B cell (primary cell): Measurements from ENCODE around the gene SLC7A5. TPM values are rescaled to one million over a fixed set of nuclear protein-coding genes. Genes with fewer than 3 reads are reported as not detected.
A peak's percentile ranks its signal among the peaks of the same experiment; 100 is the strongest.

Source experiments
- ATAC-seq: fragments of 200-7000 bp; cut with Tn5 transposase; one replicate; pipeline ENCODE4 v1.10.0; 2021; ENCODE audit warnings: low read depth, mild to moderate bottlenecking, moderate number of reproducible peaks, moderate library complexity
- CTCF ChIA-PET: fragments of 350-600 bp; sonication (Branson Sonifier 250); formaldehyde crosslinking; loops from one replicate; lab custom pipeline; 2021; ENCODE audit warnings: antibody characterized with exemption, inconsistent platforms; lab: Charles Lee
- POLR2A ChIA-PET: fragments of 350-600 bp; sonication (Branson Sonifier 250); formaldehyde crosslinking; loops from one replicate; lab custom pipeline; 2021; ENCODE audit warnings: antibody characterized with exemption; lab: Charles Lee
- DNase-seq: peaks from one replicate; pipeline ENCODE4 v3.0.0; 2013
- H2AFZ ChIP-seq: 2 replicates; pipeline ENCODE4 v1.6.1; 2012; ENCODE audit warnings: mild to moderate bottlenecking, low read depth, low read length; ENCODE audit not compliant: insufficient read depth, poor library complexity, severe bottlenecking
- H3K27ac ChIP-seq, 2 donors: 1 replicate in 1 of 2; 2 replicates in 1 of 2; pipeline ENCODE4 v1.5.1; 2012 to 2013; ENCODE audit warnings: low read length in 2 of 2, mild to moderate bottlenecking in 2 of 2, moderate library complexity in 1 of 2
- H3K27me3 ChIP-seq, 4 experiments: fragments of 200-600 bp in 1 of 4; sonication (generic) in 1 of 4; replicated peaks in 1 of 4; 1 replicate in 2 of 4; 2 replicates in 2 of 4; pipeline versions ENCODE4 v1.6.1 to v1.7.0; 2013 to 2016; ENCODE audit warnings: low read length in 3 of 4, mild to moderate bottlenecking in 2 of 4, mixed read lengths in 1 of 4, moderate library complexity in 1 of 4; ENCODE audit not compliant: insufficient read depth in 4 of 4, control insufficient read depth in 3 of 4; ENCODE audit errors: control extremely low read depth in 1 of 4
- H3K36me3 ChIP-seq, 2 experiments: replicated peaks in 1 of 2; 1 replicate in 1 of 2; 2 replicates in 1 of 2; pipeline versions ENCODE4 v1.6.1 to v1.7.1; 2013; ENCODE audit warnings: low read length in 1 of 2; ENCODE audit not compliant: insufficient read depth in 2 of 2, control insufficient read depth in 1 of 2; ENCODE audit errors: control extremely low read depth in 1 of 2, extremely low read depth in 1 of 2
- H3K4me1 ChIP-seq, 2 donors: fragments of 200-600 bp in 1 of 2; sonication (generic) in 1 of 2; 1 replicate in 1 of 2; 2 replicates in 1 of 2; pipeline versions ENCODE4 v1.5.1 to v1.6.1; 2013 to 2017; ENCODE audit warnings: low read length in 2 of 2; ENCODE audit not compliant: control insufficient read depth in 2 of 2, insufficient read depth in 2 of 2
- H3K4me2 ChIP-seq: replicated peaks from 2 replicates; pipeline ENCODE3; 2012; ENCODE audit warnings: mild to moderate bottlenecking, low read depth, low read length; ENCODE audit not compliant: poor library complexity, severe bottlenecking
- H3K4me3 ChIP-seq, 5 experiments: fragments of 200-600 bp in 1 of 5; sonication (generic) in 1 of 5; 1 replicate in 3 of 5; 2 replicates in 2 of 5; pipeline versions ENCODE4 v1.5.1 to v1.7.0; 2011 to 2016; ENCODE audit warnings: low read length in 4 of 5, mild to moderate bottlenecking in 4 of 5, low read depth in 2 of 5, control low read depth in 1 of 5, moderate library complexity in 1 of 5; ENCODE audit not compliant: insufficient read depth in 1 of 5; ENCODE audit errors: control extremely low read depth in 1 of 5, extremely low read depth in 1 of 5
- H3K79me2 ChIP-seq: fragments of 200-600 bp; sonication (generic); one replicate; pipeline ENCODE4 v1.6.0; 2016; ENCODE audit warnings: low read length; ENCODE audit not compliant: control insufficient read depth, insufficient read depth
- H3K9ac ChIP-seq: fragments of 200-600 bp; sonication (generic); 2 replicates; pipeline ENCODE4 v1.6.1; 2017; ENCODE audit warnings: mild to moderate bottlenecking, low read length, moderate library complexity
- H3K9me3 ChIP-seq, 3 donors: one replicate each; pipeline versions ENCODE4 v1.6.1 to v1.7.1; 2013; ENCODE audit warnings: low read length in 2 of 3; ENCODE audit not compliant: control insufficient read depth in 2 of 3, insufficient read depth in 1 of 3; ENCODE audit errors: control extremely low read depth in 1 of 3
- H4K20me1 ChIP-seq: 2 replicates; pipeline ENCODE4 v1.6.0; 2012; ENCODE audit warnings: mild to moderate bottlenecking, low read length; ENCODE audit not compliant: insufficient read depth, control insufficient read depth, poor library complexity, severe bottlenecking
- H3K27ac Mint-ChIP-seq: one replicate; pipeline ENCODE4 v1.8.0; 2021; ENCODE audit warnings: mixed read lengths
- H3K27me3 Mint-ChIP-seq: one replicate; pipeline ENCODE4 v1.8.0; 2021; ENCODE audit warnings: mixed read lengths
- H3K4me1 Mint-ChIP-seq: one replicate; pipeline ENCODE4 v1.8.0; 2021; ENCODE audit warnings: mixed read lengths
- H3K4me3 Mint-ChIP-seq: one replicate; pipeline ENCODE4 v1.8.0; 2021; ENCODE audit warnings: mixed read lengths
- H3K9me3 Mint-ChIP-seq: one replicate; pipeline ENCODE4 v1.8.0; 2022; ENCODE audit warnings: mixed read lengths; ENCODE audit not compliant: insufficient read depth
- CTCF ChIP-seq: fragments of 200-600 bp; IDR thresholded peaks from one replicate; pipeline ENCODE4 v1.8.0; 2022; ENCODE audit warnings: antibody characterized with exemption, mild to moderate bottlenecking
- EZH2 ChIP-seq: IDR thresholded peaks from 2 replicates; pipeline ENCODE4 v1.6.1; 2012; ENCODE audit warnings: borderline replicate concordance, low read depth, mild to moderate bottlenecking, moderate library complexity, low read length; ENCODE audit not compliant: insufficient read depth, poor library complexity, severe bottlenecking
- WGBS: methylation state at CpG from one replicate; pipeline ENCODE4 v1.1.5; 2013; ENCODE audit warnings: missing lambda C conversion rate; ENCODE audit not compliant: insufficient coverage; 5-methylcytosine and 5-hydroxymethylcytosine counted together
- intact Hi-C: fragments of 100-400 bp; cut with micrococcal nuclease; formaldehyde crosslinking; loops from one replicate; pipeline ENCODE4 v1.10.0; 2022
- polyA plus RNA-seq: library from polyadenylated mRNA; depleted of rRNA; stranded (reverse); fragments of >200 nt; gene quantifications from 2 replicates; pipeline ENCODE4 v1.2.3, GENCODE V29; 2012
- total RNA-seq, 2 donors: library from RNA; stranded (reverse); fragments of 120-200 nt in 1 of 2; gene quantifications; 1 replicate in 1 of 2; 2 replicates in 1 of 2; pipeline versions ENCODE4 v1.2.3 to v1.2.4, GENCODE V29; 2013 to 2022

SLC7A5 gene
- total and polyA plus RNA-seq, 2 donors (not counting 1 experiment from before 2014, with no cell fraction given), result 2.5 to 20.9 TPM

- TF ChIP-seq EZH2 (no peak), CTCF (no peak)
- H3K4me2 ChIP-seq, result no peak overlapping the region
- H3K27me3 ChIP-seq, result no peaks in the 10 kb centered on the region
- H3K36me3 ChIP-seq, result no peaks in the 10 kb centered on the region
- Mint-ChIP-seq H3K4me1 (peaks cover 14% of the 10 kb centered on the region), H3K9me3 (no peaks in the 10 kb centered on the region), H3K4me3 (no peak overlapping the region), H3K27me3 (no peaks in the 10 kb centered on the region), H3K27ac (no peak overlapping the region)
- H2AFZ ChIP-seq, result no peak overlapping the region
- H3K27ac ChIP-seq, result no peak overlapping the region
- peaks cover 0 to 21% (median 5%) of the 10 kb centered on the region in 3 donors for H3K9me3 ChIP-seq
- ChIA-PET CTCF (interaction anchor here (0.6 to 8.0 kb wide), 3 partner anchors 65 to 100 kb away, joined by 3 to 498 read pairs (median 4); partner anchors contain the start of gene SLC7A5), POLR2A (interaction anchor here (0.7 kb wide), 1 partner anchor 71 kb away, joined by 3 read pairs; no protein-coding TSS in a partner anchor)
- 94% methylated on average over 9 of the region's 10 CpGs for WGBS
- H3K4me1 ChIP-seq, result peaks cover 14 to 17% of the 10 kb centered on the region in 2 donors
- H3K4me3 ChIP-seq, result no peak overlapping the region
- DNase-seq, result no peak
- intact Hi-C loops, result no loop called here
- no peaks in the 10 kb centered on the region for H4K20me1 ChIP-seq
- H3K9ac ChIP-seq, result no peak overlapping the region
- no peak for ATAC-seq
- no peaks in the 10 kb centered on the region for H3K79me2 ChIP-seq
These were observed 84.5 kb downstream of the SLC7A5 start for GRCh38 chr16:87784812-87785211.

- Histone ChIP-seq H3K9ac (no peak overlapping the region), H3K27me3 (no peaks in the 10 kb centered on the region), H2AFZ (no peak overlapping the region), H4K20me1 (no peaks in the 10 kb centered on the region), H3K4me1 (peaks cover 22 to 40% of the 10 kb centered on the region in 2 donors), H3K9me3 (peaks cover 0 to 22% (median 5%) of the 10 kb centered on the region in 3 donors), H3K79me2 (no peaks in the 10 kb centered on the region), H3K4me3 (no peak overlapping the region), H3K4me2 (no peak overlapping the region), H3K27ac (no peak overlapping the region), H3K36me3 (no peaks in the 10 kb centered on the region)
- intact Hi-C loops, result no loop called here
- ChIA-PET CTCF (interaction anchor here (1.0 to 8.0 kb wide), 8 partner anchors 7 to 88 kb away, joined by 3 to 498 read pairs (median 6); partner anchors contain the start of gene SLC7A5), POLR2A (interaction anchor here (0.7 to 3.7 kb wide), 4 partner anchors 21 to 89 kb away, joined by 6 to 30 read pairs (median 18); partner anchors contain the start of gene SLC7A5)
- Mint-ChIP-seq H3K27ac (peak overlapping the region; percentile 26), H3K27me3 (peaks cover 3% of the 10 kb centered on the region), H3K9me3 (no peaks in the 10 kb centered on the region), H3K4me3 (no peak overlapping the region), H3K4me1 (peaks cover 31% of the 10 kb centered on the region)
- no peak for DNase-seq
- no CpG with 5 or more reads among the region's 4 CpGs for WGBS
- TF ChIP-seq EZH2 (no peak), CTCF (no peak)
- ATAC-seq, result no peak
These were observed 87.3 kb downstream of the SLC7A5 start for GRCh38 chr16:87782033-87782432.
